HepG2 (cell line): Measurements from ENCODE around the gene TP53TG5. TPM values are rescaled to one million over a fixed set of nuclear protein-coding genes. Genes with fewer than 3 reads are reported as not detected.
A peak's percentile ranks its signal among the peaks of the same experiment; 100 is the strongest.

Experiments
- FOXA1 ChIP-seq, 2 experiments: fragments of 450-650 bp in 1 of 2; sonication (generic) in 1 of 2; formaldehyde crosslinking in 1 of 2; IDR thresholded peaks; 2 replicates each; pipeline versions ENCODE4 v1.4.0 to v1.6.1; 2016 to 2020; ENCODE audit warnings: missing genetic modification reagents in 1 of 2
- JDP2 ChIP-seq: sonication (generic); formaldehyde crosslinking; IDR thresholded peaks from 2 replicates; pipeline ENCODE4 v1.8.1; 2022; ENCODE audit warnings: missing genetic modification reagents, borderline replicate concordance
- MED1 ChIP-seq: sonication (generic); formaldehyde crosslinking; IDR thresholded peaks from 2 replicates; pipeline ENCODE4 v1.4.0; 2020; ENCODE audit warnings: missing genetic modification reagents
- MLLT10 ChIP-seq: sonication (generic); formaldehyde crosslinking; IDR thresholded peaks from 2 replicates; pipeline ENCODE4 v1.4.0; 2020; ENCODE audit warnings: missing genetic modification reagents
- MYPOP ChIP-seq: sonication (generic); formaldehyde crosslinking; IDR thresholded peaks from 2 replicates; pipeline ENCODE4 v1.8.1; 2023; ENCODE audit warnings: mild to moderate bottlenecking, moderate library complexity, missing genetic modification reagents
- NFE2L1 ChIP-seq: sonication (generic); formaldehyde crosslinking; IDR thresholded peaks from 2 replicates; pipeline ENCODE4 v1.4.0; 2020; ENCODE audit warnings: missing genetic modification reagents, mild to moderate bottlenecking, borderline replicate concordance
- NFYB ChIP-seq: sonication (generic); formaldehyde crosslinking; IDR thresholded peaks from 2 replicates; pipeline ENCODE4 v1.4.0; 2020; ENCODE audit warnings: missing genetic modification reagents
- RBAK ChIP-seq: sonication (generic); formaldehyde crosslinking; IDR thresholded peaks from 2 replicates; pipeline ENCODE4 v1.5.1; 2020; ENCODE audit warnings: mild to moderate bottlenecking, missing genetic modification reagents
- REPIN1 ChIP-seq: sonication (generic); formaldehyde crosslinking; IDR thresholded peaks from 2 replicates; pipeline ENCODE4 v1.8.0; 2022; ENCODE audit warnings: missing genetic modification reagents, low read depth, mild to moderate bottlenecking, borderline replicate concordance
- REXO4 ChIP-seq: sonication (generic); formaldehyde crosslinking; IDR thresholded peaks from 2 replicates; pipeline ENCODE4 v1.8.0; 2022; ENCODE audit warnings: missing genetic modification reagents, mild to moderate bottlenecking, borderline replicate concordance
- TFE3 ChIP-seq: IDR thresholded peaks from 2 replicates; pipeline ENCODE4 v1.6.1; 2016
- ZNF598 ChIP-seq: sonication (generic); formaldehyde crosslinking; IDR thresholded peaks from 2 replicates; pipeline ENCODE4 v1.5.1; 2020; ENCODE audit warnings: mild to moderate bottlenecking, missing genetic modification reagents, borderline replicate concordance
- ZNF609 ChIP-seq: sonication (generic); formaldehyde crosslinking; IDR thresholded peaks from 2 replicates; pipeline ENCODE4 v1.4.0; 2020; ENCODE audit warnings: mild to moderate bottlenecking, missing genetic modification reagents, borderline replicate concordance
- ZNF615 ChIP-seq: sonication (generic); formaldehyde crosslinking; IDR thresholded peaks from 2 replicates; pipeline ENCODE4 v1.5.0; 2020; ENCODE audit warnings: mild to moderate bottlenecking, missing genetic modification reagents, borderline replicate concordance
- polyA plus RNA-seq, 8 experiments: library from polyadenylated mRNA; depleted of rRNA in 3 of 8; stranded (reverse) in 7 of 8; unstranded in 1 of 8; fragments of >200 nt; fragmentation: Illumina TruSeq in 4 of 8; extraction: Trizol in 4 of 8; gene quantifications; 2 replicates each; pipeline versions ENCODE4 v1.2.1 to v1.2.3, GENCODE V29; 2011 to 2016; ENCODE audit warnings: low read depth in 4 of 8, missing spikeins in 1 of 8, mixed read lengths in 1 of 8; ENCODE audit not compliant: insufficient read depth in 1 of 8
- total RNA-seq, 5 experiments: library from RNA; depleted of rRNA; stranded (reverse); fragments of >200 nt; fragmentation: Illumina TruSeq; extraction: Trizol; gene quantifications; 2 replicates each; pipeline ENCODE4 v1.2.3, GENCODE V29; 2016; ENCODE audit warnings: low read depth in 1 of 5

The TP53TG5 gene
- total and polyA plus RNA-seq, 2 of the 13 experiments (the other 11 are each of a cell fraction or from before 2014, with no cell fraction given): 0.11 TPM; not detected in 1

GRCh38 chr20:45415822-45416637 is 37.9 kb upstream of the TP53TG5 start, which contains the start of gene PIGT (continued):
- TF ChIP-seq REXO4 (CRISPR knock-in tag) (no peak), MYPOP (peak; percentile 92), FOXA1 (IDR thresholded peaks at IDR 0.05) (no peak), FOXA1 (CRISPR knock-in tag; IDR thresholded peaks at IDR 0.05) (0 out of 2 replicates have a peak, but pooled peaks have one; percentile 6), ZNF609 (CRISPR knock-in tag) (peak; percentile 66; the same call in 1 of the 2 replicates), NFYB (CRISPR knock-in tag) (peak; percentile 99), NFE2L1 (CRISPR knock-in tag) (peak; percentile 79; the same call in 1 of the 2 replicates), MLLT10 (CRISPR knock-in tag) (no peak), TFE3 (CRISPR knock-in tag) (0 out of 2 replicates have a peak, but pooled peaks have one; percentile 48), ZNF615 (CRISPR knock-in tag) (no peak), ZNF598 (CRISPR knock-in tag) (peak; percentile 98), MED1 (CRISPR knock-in tag) (peak; percentile 53; the same call in 1 of the 2 replicates), REPIN1 (CRISPR knock-in tag) (peak; percentile 78), JDP2 (no peak; the same call in 1 of the 2 replicates), RBAK (CRISPR knock-in tag) (no peak)
